HTR-8/SVneo (cell line): ENCODE data around the gene PBX3.

ENCODE experiments used
- DNase-seq: peaks from one replicate; pipeline ENCODE4 v3.0.0; 2011; ENCODE audit warnings: low spot score, mixed read lengths; ENCODE audit not compliant: insufficient read length
- FAIRE-seq: peaks from 2 replicates; lab custom pipeline; 2011; peaks lifted over from hg19 to GRCh38; lab: Jason Lieb, UNC

PBX3 gene

DNA sequence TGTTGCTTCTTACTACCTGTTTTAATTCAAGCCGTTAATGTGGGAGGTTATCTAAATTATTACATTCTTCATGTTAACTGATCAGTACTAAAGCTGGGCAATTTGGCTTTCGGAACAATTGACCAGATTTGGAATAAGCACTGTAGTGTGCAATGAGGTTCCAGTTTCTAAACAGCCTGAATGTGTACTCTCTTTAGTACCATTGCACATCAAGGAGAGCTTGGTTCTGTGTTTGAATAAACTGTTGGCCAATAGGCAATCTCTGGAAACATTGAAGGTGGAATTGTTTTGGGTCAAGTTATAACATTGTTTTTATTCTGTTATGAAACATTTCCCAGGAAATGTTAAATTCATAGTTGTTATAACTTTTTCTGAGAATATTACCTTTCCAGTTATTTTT, 105.2 kb downstream of the PBX3 start:
- DNase-seq (no peak), FAIRE-seq (no peak)

DNA sequence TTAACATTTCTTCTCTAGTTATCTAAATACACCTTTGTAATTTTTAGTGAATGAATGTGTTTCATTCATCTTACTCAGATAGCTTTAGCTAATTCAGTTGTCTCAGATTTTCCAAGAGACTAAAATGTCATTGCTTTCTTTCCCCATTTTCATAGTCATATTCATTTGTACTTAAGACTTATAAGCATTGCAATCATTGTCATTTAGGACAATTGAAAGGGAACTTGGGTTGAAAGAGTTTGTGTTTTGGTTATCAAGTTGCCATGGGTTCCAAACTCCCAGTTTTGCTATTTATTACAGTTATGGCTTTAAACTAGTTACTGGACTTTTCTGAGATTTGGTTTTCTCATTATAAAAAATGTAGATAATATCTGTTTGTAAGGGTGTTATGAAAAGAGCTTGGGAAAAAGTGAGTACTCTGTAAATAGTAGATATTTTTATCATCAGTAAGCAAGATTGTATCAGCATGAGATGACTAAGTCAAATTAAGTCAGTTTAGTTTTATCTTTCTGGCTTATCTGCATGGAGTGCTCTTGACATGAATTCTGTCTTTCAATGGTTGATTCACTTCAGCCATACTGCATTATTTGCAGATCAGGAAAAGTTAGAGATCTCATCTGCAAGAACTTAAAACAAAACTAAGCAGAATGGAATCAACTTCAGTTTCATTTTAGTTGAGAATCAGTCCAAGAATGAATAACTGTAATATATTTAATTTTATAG, 107.5 kb downstream of the PBX3 start:
- FAIRE-seq: no peak
- no peak for DNase-seq

DNA sequence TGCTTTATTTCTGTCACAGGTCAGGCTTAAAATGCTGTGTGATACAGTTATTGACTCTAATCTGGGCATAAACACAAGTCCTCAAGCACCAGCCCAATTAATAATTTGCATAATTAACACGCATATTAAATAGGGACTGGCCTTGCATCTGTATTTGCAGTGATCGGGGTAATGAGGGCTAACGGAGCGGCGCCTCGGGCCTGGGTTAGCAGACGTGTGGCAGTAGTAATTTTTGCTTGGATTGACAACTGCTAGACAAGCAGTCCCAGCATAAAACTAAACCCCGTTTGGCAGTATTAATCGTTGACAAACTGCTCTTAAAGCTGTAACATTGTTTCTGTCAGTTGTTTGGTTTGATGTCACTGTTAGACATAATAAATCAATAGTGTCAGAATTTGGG, 109.2 kb downstream of the PBX3 start:
- FAIRE-seq: no peak
- DNase-seq: no peak

DNA sequence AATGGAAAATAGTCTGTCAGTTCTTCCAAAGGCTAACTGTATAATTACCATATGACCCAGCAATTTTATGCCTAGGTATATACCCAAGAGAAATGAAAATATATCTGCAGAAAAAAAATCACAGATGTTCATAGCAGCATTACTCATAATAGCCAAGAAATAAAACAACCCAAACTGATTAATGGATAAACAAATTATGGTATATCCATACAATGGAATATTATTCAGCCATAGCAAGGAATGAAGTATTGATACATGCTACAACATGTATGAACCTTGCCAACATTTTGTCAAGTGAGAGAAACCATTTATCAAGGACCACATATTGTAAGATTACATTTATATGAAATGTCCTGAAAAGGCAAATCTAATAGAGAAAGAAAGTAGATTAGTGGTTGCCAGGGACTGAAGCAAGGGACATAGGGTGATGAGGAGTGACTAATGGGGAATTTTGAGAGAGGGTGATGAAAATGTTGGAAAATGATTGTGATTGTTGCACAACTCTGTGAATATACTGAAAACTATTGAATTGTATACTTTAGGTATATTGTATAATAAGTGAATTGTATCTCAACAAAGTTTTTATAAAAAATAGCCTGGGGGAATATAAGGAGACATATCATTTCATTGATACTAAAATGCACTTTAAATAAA, 114.4 kb downstream of the PBX3 start:
- DNase-seq (no peak), FAIRE-seq (no peak)

DNA sequence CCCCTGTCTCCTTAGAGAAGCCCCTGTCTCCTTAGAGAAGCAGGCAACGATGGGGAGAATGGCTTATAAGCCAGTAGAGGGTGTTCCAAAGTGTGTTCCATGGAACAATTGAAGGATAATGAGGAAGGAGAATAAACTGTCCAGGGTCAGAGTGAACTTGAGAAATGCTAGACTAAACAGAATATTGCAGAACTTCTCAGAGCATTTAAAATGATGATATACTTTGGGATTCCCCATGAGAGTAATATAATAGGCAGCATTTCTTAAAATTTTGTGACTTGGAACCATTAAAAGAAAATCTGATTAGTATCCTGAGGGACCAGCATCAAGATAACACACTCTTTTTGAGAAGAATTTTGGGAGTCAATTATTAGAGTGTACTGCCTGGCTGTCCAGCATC, 116.8 kb downstream of the PBX3 start:
- DNase-seq: no peak
- FAIRE-seq: no peak

DNA sequence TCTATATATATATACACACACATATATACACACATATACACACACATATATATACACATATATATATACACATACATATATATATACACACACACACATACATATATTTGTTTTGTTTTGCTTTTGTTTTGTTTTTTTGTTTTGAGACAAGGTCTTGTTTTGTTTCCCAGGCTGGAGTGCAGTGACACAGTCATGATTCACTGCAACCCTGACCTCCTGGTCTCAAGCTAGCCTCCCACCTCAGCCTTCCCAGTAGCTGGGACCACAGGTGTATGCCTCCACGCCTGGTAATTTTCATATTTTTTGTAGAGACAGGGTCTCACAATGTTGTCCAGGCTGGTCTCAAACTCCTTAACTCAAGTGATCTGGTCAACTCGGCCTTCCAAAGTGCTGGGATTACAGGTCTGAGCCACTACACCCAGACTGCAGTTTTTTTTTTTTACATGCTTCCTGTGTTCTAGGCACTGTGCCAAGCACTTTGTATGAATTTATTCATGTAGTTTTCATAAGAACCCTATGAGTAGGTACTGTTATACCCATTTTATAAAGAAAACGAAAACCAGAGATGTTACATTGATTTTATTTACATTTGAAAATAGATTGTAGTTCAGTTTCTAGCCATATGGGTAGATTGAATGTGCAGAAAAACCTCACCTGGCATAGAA, 120.7 kb downstream of the PBX3 start:
- no peak for FAIRE-seq
- DNase-seq: no peak

DNA sequence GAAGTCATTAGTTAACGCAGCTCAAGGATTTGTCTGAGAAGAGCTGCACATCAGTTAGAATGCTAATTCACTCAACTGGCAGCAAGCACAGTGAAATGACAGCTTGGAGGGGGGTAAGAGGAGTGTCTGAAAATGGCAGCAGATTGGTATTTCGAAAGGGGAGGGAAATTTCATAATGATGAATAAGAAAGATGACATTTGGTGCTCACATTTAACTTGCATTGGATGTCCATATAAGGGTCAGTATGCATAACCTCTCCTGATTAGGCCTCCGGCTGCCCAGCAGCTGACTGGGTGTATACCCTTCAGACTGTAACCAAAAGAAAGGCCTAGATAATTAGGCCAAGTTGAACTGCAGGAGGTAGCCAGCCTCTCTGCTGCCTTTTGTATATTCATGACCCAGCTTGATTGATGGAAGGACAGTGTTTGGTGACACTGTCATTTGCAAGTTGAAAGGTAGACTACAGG, 131.0 kb downstream of the PBX3 start:
- FAIRE-seq: no peak

DNA sequence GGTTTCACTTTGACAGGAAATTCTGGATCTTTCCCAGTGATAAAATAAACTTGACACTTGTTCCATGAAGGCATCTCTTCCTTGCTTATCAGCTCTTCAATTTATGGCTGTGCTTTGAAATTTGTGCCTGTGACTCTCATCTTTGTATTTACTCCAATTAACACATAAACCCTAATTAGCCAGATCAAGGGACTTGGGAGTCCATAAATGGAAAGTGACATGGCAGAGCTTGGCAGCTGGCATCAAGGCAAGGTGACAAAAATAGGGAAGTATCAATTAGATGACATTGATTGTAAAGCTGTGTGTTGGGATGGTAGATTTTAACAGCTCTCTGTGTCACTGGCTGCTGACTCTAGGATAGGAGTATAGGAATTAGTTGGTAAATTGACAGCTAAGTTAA, 133.9 kb downstream of the PBX3 start:
- no peak for FAIRE-seq
- no peak for DNase-seq

More for the DNA sequence above, 131.0 kb downstream of the PBX3 start:
- no peak for DNase-seq

DNA sequence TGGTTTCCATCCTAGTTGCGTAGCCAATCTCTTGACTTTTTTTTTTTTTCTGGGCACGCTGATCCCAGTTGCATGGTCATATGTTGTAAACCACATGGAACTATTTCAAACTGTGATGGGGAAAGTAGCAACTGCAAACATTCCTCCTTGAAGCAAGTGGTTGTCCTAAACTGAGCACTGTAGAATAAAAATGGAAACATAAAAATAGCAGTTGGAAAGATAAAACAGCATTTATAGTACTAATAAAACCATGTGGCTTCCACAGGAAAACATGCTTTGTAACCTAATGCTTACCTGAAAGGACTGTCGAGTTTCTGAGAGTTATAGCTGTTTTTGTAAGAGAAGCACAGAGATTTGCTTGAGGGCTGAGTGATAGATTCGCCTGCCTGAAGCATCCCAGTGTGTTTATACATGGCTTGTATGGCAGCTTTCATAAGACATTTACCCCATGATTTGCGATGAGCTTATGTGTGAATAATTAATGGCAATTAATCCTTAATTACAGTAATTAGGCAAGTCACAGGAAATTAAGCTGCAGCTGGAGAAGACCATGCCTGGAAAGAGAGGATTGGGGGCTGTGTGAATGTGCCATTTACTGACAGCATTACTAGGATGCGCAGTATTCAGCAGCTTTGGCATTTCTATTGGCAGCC, 136.5 kb downstream of the PBX3 start:
- FAIRE-seq (no peak), DNase-seq (no peak)

DNA sequence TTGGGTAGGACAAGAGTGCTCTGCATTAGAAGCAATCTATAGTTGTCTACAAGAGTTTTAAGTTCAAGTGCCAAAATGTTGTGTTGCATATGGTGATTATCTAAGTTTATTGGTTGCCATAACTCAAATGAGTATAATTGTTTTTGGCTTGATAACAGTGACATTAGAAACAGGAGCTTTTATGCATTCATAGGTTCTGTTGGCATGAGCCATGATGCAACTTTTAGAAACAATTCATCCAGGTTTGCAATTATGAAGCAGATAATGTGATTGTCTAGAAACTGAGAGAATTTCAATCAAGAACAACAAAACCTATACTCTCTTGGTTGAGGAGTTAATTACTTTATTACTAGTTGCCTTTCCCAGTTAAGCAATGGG, 137.0 kb downstream of the PBX3 start:
- no peak for FAIRE-seq
- DNase-seq: no peak

DNA sequence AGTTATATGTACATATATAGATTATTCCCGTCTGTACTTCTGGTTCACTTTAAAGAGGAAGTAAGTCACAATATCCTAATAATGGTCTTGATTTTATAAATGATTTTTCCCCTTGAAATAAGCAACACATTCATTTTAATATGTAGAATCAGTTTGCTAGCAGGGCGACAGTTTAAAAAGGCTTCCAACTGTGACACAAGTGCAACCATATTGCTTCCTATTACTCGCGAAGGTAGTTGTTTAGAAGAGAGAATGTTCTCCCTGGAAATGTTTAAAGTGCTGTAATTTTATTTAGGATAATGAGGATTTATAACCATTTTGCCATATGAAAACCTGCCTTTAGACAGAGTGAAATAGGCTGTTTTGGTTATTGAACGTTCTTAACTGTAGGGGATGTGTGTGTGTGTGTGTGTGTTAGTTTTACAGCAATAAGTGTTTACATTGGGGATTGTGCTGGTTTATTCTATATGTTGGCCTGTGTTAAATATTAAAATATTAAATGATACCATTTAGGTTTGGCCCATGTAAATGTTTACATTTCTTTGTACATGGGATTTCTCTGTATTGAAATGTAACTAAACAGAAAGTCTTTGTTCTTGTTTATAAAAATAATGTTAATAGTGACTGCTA, 138.3 kb downstream of the PBX3 start:
- no peak for FAIRE-seq
- no peak for DNase-seq

DNA sequence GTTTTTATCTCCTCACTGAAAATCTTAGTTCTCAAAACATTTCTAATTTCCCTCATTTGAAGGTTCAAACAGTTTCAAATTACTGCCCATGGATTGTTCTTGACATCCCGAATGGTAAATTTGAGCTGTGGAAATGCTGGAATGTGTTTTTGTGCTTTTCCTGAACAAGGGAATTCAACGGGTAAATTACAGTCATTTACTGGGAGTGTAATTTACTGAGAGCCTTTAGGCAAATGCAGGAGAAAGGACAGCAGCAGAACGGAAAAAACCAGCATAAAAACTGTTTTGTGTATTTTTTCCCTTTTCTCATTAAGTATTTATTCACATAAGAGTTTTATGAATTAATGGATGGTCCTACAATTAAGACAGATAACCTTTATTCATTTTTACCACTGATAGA, 139.2 kb downstream of the PBX3 start:
- DNase-seq (no peak), FAIRE-seq (no peak)

DNA sequence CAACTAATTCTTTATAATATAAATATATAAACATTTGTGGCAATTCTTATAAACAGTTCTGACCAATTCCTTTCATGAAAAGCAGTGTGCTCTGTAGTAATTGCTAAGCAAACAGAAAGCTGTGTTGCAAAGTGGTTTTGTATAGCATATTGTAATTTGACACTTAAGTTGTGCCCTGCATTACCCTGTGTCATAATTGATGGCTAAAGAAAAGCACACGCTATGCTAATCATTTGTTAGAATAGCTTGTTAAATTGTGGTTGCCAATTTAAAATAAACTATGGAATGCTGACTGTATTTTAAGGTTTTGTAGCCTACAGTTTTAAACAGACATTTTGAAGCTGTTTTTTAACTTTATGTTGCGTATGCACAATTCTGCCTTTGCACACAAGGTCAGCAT, 140.0 kb downstream of the PBX3 start:
- no peak for FAIRE-seq
- no peak for DNase-seq

DNA sequence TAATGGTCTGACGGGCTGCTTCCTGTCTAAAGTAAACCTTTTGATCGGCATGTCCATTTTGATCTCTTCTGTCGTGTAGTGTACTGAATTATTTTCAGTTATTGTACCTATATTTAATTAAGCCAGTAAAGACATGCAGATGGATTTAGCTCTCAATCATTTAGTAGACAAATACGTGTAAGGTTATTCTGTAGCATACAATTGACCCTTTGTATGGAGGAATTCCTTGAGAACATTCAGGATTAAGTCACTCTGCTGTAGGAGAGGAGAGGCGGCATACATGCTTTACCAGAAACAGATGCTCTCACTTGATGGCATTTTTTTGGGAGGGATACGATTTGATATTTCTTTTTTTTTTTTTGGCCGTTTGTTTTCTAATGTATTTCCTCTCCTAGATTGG, 141.0 kb downstream of the PBX3 start:
- FAIRE-seq: no peak
- DNase-seq: no peak

DNA sequence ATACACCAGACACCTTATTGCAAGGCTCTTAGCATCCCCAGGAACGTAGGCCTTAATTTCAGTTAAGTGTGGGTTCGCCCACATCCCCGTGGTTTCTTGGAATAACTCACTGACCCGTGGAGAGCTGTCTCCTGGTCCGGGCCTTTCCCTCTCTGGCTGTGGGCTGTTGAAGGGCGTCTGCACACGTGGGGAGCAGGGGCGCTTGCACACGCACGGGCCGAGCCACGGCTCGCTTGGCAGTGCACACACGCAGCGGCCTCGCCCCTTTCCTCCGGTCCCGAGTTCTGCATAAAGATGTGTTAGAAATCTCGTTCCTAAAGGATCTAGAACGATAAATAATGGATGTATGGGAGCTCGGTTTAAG, 141.9 kb downstream of the PBX3 start:
- DNase-seq: no peak
- FAIRE-seq: no peak

DNA sequence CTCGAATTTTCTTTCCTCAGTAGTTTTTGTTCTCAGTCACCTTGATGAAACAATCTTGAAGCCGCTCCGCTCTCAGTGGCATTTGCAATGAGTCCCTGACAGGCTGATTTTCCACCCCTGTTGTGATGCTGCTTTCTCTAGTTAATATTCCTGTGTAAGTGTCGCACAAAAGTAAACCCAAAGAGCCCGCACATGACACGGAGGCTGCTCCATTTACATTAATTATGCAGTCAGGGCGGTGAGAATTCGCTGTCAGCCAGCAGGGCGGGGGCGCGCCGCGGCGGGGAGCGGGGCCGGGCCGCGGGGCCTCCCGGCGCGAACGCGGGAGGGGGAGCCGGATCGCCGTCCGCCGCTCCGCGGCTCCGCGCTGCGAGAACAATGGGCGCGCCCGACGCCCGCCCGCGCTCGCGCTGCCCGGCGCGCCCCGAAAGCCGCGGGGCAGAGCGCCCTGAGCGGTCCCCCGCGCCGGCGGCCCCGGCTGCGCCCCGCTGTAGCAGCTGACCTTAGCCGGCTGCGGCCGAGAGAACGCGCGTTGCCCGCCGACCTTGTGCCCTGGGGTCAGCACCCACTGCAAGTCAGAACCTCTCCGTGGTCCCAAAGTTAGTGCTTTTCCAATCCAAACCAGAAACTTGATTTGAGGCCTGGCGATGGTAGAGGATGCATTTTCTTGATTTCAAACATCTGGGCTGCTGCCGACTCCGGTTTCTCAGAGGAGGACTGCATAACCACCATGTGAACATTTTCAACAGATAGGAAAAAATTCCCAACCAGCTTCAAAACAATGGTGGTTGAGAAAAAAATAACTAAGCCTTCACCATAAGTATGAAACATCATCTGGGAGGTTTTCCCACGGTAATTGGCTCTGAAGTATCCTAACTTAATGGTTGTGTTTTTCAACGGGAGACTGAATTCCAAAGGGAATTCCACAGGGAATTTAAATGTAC, 142.6 kb downstream of the PBX3 start:
- no peak for FAIRE-seq
- no peak for DNase-seq

DNA sequence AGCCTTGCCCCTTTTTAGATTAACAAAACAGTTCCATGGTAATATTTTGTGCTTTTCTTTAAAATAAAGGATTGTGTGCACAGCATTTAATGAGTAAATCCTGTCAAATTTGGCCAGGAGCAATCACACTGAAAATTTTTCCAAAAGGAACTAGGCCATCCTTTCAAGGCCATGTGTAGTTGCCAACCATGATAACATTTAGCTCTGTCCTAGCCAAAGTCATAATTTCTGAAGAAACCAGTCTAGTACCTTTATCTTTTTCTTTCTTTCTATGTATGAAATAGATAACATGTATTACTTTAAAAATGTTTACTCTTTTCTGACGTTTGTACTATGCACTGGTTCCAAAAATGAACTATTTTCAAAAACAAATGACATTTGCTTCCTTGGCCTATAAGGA, 143.7 kb downstream of the PBX3 start:
- no peak for DNase-seq

DNA sequence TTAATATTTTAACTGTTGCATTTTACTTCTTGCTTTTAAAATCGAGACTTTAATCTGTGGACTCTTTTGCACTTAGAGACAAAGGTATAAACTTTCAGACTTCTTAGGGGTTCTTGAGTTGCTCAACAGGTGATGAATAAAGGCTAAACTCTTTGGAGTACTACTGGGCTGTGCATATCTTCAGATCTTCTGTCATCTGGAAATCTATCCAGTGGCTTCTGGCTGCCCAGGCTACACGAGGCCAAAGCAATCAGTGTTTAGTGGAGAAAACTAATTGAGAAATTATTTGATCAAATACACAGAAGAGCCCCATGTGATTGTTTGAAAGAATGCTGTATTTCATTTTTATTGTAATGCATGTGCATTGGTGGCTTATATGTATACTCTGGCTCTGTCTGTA, 146.1 kb downstream of the PBX3 start:
- DNase-seq (no peak), FAIRE-seq (no peak)

More for the DNA sequence above, 143.7 kb downstream of the PBX3 start:
- no peak for FAIRE-seq

DNA sequence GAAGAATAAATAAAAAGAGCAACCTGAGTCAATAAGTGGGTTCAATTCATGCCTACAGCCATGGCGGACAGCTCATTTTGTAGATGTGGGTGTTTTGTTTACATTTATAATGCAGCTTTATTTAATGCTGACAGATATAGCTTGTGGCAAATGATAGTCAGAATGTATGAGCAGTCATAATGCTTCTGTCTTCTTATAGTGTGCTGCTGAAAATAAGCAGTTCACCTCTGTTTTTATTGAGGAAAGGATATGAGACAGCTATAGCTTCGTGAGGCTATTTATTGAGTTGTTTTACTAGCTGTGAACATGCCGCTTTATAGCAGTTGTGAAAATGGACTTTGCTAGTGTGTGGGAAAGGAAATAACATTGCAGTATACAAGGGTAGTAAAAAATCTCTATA, 147.4 kb downstream of the PBX3 start:
- FAIRE-seq: no peak
- no peak for DNase-seq

DNA sequence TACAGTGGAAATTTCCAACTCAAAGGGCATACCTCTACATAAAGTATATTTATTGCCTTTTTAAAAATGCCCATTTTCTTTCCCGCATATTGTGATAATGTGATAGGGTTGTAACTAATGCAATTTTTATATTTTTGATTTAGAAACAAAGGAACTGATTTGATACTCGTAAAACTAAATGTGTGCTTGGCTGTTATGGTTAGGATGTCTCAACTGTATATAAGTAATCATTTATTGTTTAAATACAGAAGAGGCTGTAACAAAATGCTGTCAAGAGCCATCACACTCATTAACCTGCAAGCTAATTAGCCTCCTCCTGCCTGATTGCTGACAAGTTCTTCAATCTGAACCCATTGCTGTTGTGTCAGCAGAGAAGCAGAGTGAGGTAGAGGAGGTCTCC, 149.2 kb downstream of the PBX3 start:
- DNase-seq: no peak
- no peak for FAIRE-seq
